Neural progenitor cell (in vitro differentiated cells): ENCODE measurements around the gene ENTPD7. TPM values are rescaled to one million over a fixed set of nuclear protein-coding genes. Genes with fewer than 3 reads are reported as not detected.

Experiments
- DNase-seq: peaks from one replicate; pipeline ENCODE4 v3.0.0-alpha.2; 2016; ENCODE audit warnings: low spot score
- H2AFZ ChIP-seq: fragments of 200-600 bp; sonication (generic); replicated peaks from 2 replicates; pipeline ENCODE4 v1.6.1; 2016; ENCODE audit warnings: antibody characterized with exemption
- H3F3A ChIP-seq: fragments of 200-600 bp; sonication (generic); 2 replicates; pipeline ENCODE4 v1.6.1; 2016; ENCODE audit warnings: antibody characterized with exemption, low read depth
- H3K27ac ChIP-seq: fragments of 200-600 bp; sonication (generic); 2 replicates; pipeline ENCODE4 v1.5.1; 2016; ENCODE audit warnings: mild to moderate bottlenecking
- H3K27me3 ChIP-seq: fragments of 200-600 bp; sonication (generic); 2 replicates; pipeline ENCODE4 v1.6.1; 2016; ENCODE audit warnings: mild to moderate bottlenecking, moderate library complexity
- H3K36me3 ChIP-seq: fragments of 200-600 bp; sonication (generic); 2 replicates; pipeline ENCODE4 v1.5.1; 2016
- H3K4me1 ChIP-seq: fragments of 200-600 bp; sonication (generic); 2 replicates; pipeline ENCODE4 v1.6.1; 2016; ENCODE audit warnings: mixed run types
- H3K4me2 ChIP-seq: fragments of 200-600 bp; sonication (generic); 2 replicates; pipeline ENCODE4 v1.6.1; 2016
- H3K4me3 ChIP-seq: fragments of 200-600 bp; sonication (generic); 2 replicates; pipeline ENCODE4 v1.5.1; 2016
- H3K79me2 ChIP-seq: fragments of 200-600 bp; sonication (generic); 2 replicates; pipeline ENCODE4 v1.6.1; 2016; ENCODE audit warnings: low read depth
- H3K9ac ChIP-seq: fragments of 200-600 bp; sonication (generic); 2 replicates; pipeline ENCODE4 v1.6.1; 2016
- H3K9me3 ChIP-seq: fragments of 200-600 bp; sonication (generic); 2 replicates; pipeline ENCODE4 v1.5.1; 2016; ENCODE audit warnings: low read depth
- H4K20me1 ChIP-seq: fragments of 200-600 bp; sonication (generic); 2 replicates; pipeline ENCODE4 v1.6.1; 2016; ENCODE audit warnings: low read depth
- H3K27ac Mint-ChIP-seq: 3 replicates; pipeline ENCODE4 v1.8.0; 2021; ENCODE audit warnings: mixed read lengths
- H3K27me3 Mint-ChIP-seq: 2 replicates; pipeline ENCODE4 v1.8.0; 2022; ENCODE audit warnings: low read depth, mild to moderate bottlenecking, inconsistent platforms, moderate library complexity, mixed read lengths; ENCODE audit not compliant: insufficient read depth
- H3K36me3 Mint-ChIP-seq: 3 replicates; pipeline ENCODE4 v1.8.0; 2021; ENCODE audit warnings: mixed read lengths
- H3K4me1 Mint-ChIP-seq: 3 replicates; pipeline ENCODE4 v1.8.0; 2021; ENCODE audit warnings: mixed read lengths
- H3K4me3 Mint-ChIP-seq: 3 replicates; pipeline ENCODE4 v1.8.0; 2021; ENCODE audit warnings: mild to moderate bottlenecking, moderate library complexity, mixed read lengths
- H3K9me3 Mint-ChIP-seq: 3 replicates; pipeline ENCODE4 v1.8.0; 2020; ENCODE audit warnings: mixed read lengths
- CTCF ChIP-seq: fragments of 200-600 bp; sonication (generic); IDR thresholded peaks from 2 replicates; pipeline ENCODE4 v1.5.1; 2017; ENCODE audit warnings: antibody characterized with exemption, mild to moderate bottlenecking
- EZH2 ChIP-seq: fragments of 200-600 bp; sonication (generic); IDR thresholded peaks from 2 replicates; pipeline ENCODE4 v1.6.1; 2017; ENCODE audit warnings: antibody characterized with exemption, mild to moderate bottlenecking, moderate library complexity
- EZH2phosphoT487 ChIP-seq: fragments of 200-600 bp; sonication (generic); IDR thresholded peaks from 2 replicates; pipeline ENCODE4 v1.6.1; 2017; ENCODE audit warnings: antibody characterized with exemption
- total RNA-seq: library from RNA; depleted of rRNA; stranded (reverse); fragments of >200 nt; gene quantifications from 2 replicates; pipeline ENCODE4 v1.2.3, GENCODE V29; 2015; ENCODE audit warnings: low replicate concordance

The ENTPD7 gene
- total RNA-seq, 1 donor from 2014 or later: 7.2 TPM

GRCh38 chr10:99700649-99701048 lies 41.3 kb downstream of the ENTPD7 start:
- Histone ChIP-seq H3K27me3 (no peaks in the 10 kb centered on the region), H3K9ac (no peak overlapping the region), H3K4me2 (no peak overlapping the region), H3K79me2 (no peaks in the 10 kb centered on the region), H2AFZ (no peak overlapping the region), H4K20me1 (no peaks in the 10 kb centered on the region), H3K4me3 (no peak overlapping the region), H3K36me3 (no peaks in the 10 kb centered on the region), H3F3A (no peaks in the 10 kb centered on the region), H3K27ac (no peak overlapping the region), H3K4me1 (no peaks in the 10 kb centered on the region), H3K9me3 (no peaks in the 10 kb centered on the region)
- TF ChIP-seq EZH2 (no peak), EZH2phosphoT487 (no peak), CTCF (no peak)
- Mint-ChIP-seq H3K27ac (no peak overlapping the region), H3K4me1 (no peaks in the 10 kb centered on the region), H3K27me3 (no peaks in the 10 kb centered on the region), H3K9me3 (no peaks in the 10 kb centered on the region), H3K4me3 (no peak overlapping the region), H3K36me3 (peaks cover 26% of the 10 kb centered on the region)
- no peak for DNase-seq

GRCh38 chr10:99708428-99709012 lies 49.2 kb downstream of the ENTPD7 start:
- DNase-seq: no peak
- H3K27me3 ChIP-seq: no peaks in the 10 kb centered on the region
- no peaks in the 10 kb centered on the region for H3K9me3 ChIP-seq
- no peaks in the 10 kb centered on the region for H3K4me1 ChIP-seq
- no peaks in the 10 kb centered on the region for H3F3A ChIP-seq
- H3K9ac ChIP-seq: no peak overlapping the region
- no peaks in the 10 kb centered on the region for H3K79me2 ChIP-seq
- H3K4me2 ChIP-seq: no peak overlapping the region
- Mint-ChIP-seq H3K27me3 (peaks cover 3% of the 10 kb centered on the region), H3K27ac (no peak overlapping the region), H3K36me3 (peaks cover 7% of the 10 kb centered on the region), H3K9me3 (no peaks in the 10 kb centered on the region), H3K4me1 (no peaks in the 10 kb centered on the region), H3K4me3 (no peak overlapping the region)
- no peak overlapping the region for H2AFZ ChIP-seq
- H3K4me3 ChIP-seq: no peak overlapping the region
- no peaks in the 10 kb centered on the region for H3K36me3 ChIP-seq
- no peaks in the 10 kb centered on the region for H4K20me1 ChIP-seq
- H3K27ac ChIP-seq: no peak overlapping the region
- TF ChIP-seq EZH2: no peak
- TF ChIP-seq CTCF: no peak
- TF ChIP-seq EZH2phosphoT487: no peak

- no peaks in the 10 kb centered on the region for H3K4me1 Mint-ChIP-seq
- no peak overlapping the region for H3K27ac Mint-ChIP-seq
- H3K9me3 Mint-ChIP-seq: no peaks in the 10 kb centered on the region
- Histone ChIP-seq H3K9ac (no peak overlapping the region), H3K4me1 (no peaks in the 10 kb centered on the region), H3K9me3 (no peaks in the 10 kb centered on the region), H3K27ac (no peak overlapping the region), H3K79me2 (no peaks in the 10 kb centered on the region), H3K4me2 (no peak overlapping the region), H3K4me3 (no peak overlapping the region), H2AFZ (no peak overlapping the region), H3F3A (no peaks in the 10 kb centered on the region), H4K20me1 (no peaks in the 10 kb centered on the region), H3K27me3 (no peaks in the 10 kb centered on the region), H3K36me3 (no peaks in the 10 kb centered on the region)
- peaks cover 10% of the 10 kb centered on the region for H3K36me3 Mint-ChIP-seq
- TF ChIP-seq EZH2phosphoT487 (no peak), CTCF (no peak), EZH2 (no peak)
- no peak overlapping the region for H3K4me3 Mint-ChIP-seq
- peaks cover 3% of the 10 kb centered on the region for H3K27me3 Mint-ChIP-seq
- DNase-seq: peak; percentile 21
Observed at GRCh38 chr10:99709480-99710229, 50.3 kb downstream of the ENTPD7 start.
